AG08395 (cell line): ENCODE data around the gene NEO1.

Experiments used
- DNase-seq: peaks from one replicate; pipeline ENCODE4 v3.0.0; 2012; ENCODE audit warnings: mixed read lengths, low spot score

The NEO1 gene

GRCh38 chr15:73051807-73052652 is at the start of gene NEO1:
NEO1 (plus strand) TSS chr15:73052463; CDS start chr15:73052676, 213 bp downstream.
- DNase-seq, result peak; percentile 91

GRCh38 chr15:73004462-73004861 is 47.8 kb upstream of the NEO1 start:
- DNase-seq, result no peak

DNA sequence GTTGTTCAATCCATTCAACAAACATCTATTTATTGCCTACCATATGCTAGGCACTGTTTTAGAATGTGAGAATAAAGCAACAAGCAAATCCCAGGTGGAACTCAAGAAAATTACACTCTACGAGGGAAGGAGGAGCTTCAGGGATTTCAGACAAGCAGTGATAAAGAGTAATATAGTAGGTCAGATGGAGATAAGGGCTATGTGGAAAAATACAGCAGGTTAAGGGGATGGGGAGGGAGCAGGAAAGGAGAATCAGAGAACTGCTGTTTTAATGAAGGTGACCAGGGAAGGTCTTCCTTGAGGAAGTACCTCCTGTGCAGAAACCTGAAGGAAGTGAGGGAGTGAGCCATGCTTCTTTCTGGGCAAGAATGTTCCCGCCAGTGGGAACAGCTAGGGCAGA is 47.2 kb upstream of the NEO1 start:
- DNase-seq, result no peak

- no peak for DNase-seq
Measured at GRCh38 chr15:73005446-73005845, 46.8 kb upstream of the NEO1 start.

DNA sequence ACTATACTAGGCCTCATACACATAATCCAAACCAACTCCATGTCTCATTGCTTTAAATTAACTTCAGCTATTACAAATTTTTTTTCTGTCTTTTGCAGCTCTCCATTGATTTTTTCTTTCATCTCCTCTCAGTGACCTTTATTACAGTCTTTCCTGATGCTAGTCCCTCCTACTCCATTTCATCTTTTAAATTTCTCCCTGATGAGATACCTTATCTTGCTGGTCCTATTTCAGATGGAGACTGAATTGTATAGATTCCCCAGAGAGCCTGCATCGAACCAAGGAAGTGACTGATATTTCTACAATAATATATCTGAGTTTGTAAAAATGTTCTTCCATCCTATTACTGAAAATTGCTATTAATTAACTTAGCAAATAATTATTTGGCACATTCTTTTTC is 45.7 kb upstream of the NEO1 start:
- DNase-seq, result no peak

DNA sequence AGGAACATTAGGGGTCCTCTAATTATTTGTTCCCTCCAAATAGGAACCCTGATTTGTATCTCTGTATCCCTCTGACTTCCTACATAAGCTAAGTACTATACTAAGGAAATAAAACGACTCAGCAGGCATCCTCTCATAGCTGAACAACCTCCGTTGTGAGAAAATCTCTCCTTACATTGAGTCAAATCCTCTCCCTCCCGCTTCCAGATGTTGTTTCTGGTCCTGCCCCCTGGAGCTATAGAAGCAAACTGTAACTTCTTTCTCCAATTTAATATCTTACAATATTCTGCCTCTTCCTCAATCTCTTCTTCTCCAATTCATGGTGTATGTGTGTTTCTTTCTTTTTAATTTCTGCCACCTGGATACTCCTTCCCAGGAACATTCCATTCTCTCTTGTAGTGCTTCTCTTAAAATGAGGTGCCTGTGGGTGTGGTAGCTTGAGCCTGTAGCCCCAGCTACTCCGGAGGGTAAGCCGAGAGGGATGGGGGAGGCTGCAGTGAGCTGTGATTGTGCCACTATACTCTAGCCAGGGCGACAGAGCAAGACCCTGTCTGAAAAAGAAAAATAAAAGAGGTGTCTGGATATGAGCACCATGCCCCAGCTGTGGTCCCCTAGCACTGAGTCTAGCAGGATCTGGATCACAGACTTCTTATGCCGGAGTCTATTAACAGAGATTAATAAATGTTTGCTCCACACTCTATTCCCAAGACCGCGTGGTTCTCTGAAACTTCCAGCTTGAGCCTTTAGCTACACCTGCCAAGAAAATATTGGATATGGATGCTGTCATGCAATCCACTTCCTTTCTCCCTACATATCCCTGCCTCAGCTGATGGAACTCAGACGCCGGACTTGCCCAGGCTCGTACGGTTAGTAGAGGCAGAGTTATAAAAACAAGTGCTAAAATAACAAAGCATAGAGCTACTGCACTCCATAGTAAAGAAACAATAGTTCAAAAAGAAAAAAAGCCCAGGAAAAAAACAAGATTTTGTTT is 42.9 kb upstream of the NEO1 start:
- DNase-seq, result no peak

- DNase-seq, result no peak
Measured at GRCh38 chr15:73010154-73011152, 41.8 kb upstream of the NEO1 start.

- DNase-seq, result no peak
Measured at GRCh38 chr15:73014904-73015303, 37.4 kb upstream of the NEO1 start.

- no peak for DNase-seq
Measured at GRCh38 chr15:73015493-73015892, 36.8 kb upstream of the NEO1 start.

DNA sequence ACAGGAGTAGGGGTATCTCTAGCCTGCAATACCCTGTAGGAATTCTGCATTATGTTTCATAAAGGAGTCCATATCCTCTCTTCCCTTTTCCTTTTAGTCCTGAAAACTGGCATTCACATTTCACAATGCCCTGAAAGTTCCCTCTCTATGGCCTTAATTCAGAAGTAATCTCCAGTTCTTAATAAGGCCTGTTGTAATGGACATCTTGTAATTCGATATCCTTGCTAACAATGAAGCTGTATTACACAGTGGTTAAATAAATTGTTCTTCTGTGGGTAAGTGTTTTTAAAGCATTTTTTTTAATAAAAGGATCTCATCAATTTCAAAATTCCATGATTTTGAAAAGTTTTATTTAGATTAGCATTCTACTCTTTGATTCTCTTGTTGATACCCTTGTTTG is 34.3 kb upstream of the NEO1 start:
- DNase-seq, result no peak

DNA sequence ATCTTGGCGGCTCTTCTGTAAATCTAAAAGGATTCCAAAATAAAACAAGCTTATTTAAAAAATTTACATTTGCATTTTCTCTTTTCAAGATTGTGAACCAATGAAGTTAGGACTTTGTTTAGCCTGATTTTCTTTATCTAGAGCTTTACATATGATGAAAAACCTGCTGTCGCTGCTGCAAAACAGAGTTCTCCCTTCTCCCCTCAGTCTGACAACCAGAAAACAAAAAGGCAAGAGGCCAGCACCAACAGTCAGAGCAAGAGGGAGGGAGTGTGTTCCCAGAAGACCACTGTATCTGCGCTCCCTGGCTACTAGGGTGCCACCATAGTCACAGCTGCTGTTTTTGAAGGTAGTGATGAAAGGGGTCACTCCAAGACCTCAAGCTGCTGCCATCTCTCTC is 33.1 kb upstream of the NEO1 start:
- DNase-seq, result no peak

DNA sequence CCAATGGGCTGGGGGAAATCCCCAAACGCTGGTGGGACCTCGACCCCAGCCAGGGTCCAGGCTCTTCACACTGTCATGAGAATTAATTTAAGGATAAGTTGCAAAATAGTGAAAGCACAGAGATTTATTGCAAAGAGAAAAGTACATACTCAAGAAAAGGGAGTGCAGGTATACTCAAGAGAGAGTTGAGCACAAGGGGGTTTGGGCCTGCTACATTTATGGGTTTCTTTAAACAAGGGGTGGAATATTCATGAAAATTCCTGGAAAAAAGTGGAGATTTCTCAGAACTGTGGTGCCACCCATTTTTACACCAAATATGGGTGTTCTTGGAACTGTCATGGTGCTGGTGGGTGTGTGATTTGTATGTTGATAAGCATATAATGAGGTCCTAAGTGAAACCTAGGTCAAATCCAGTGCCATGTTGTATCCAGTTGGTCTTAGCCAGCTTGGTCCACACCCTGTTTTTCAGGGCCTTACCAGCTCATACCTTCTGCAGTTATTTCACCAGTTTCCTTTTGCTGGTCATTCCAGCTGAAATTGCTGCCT is 32.6 kb upstream of the NEO1 start:
- DNase-seq, result no peak

- DNase-seq, result no peak
Measured at GRCh38 chr15:73021139-73021621, 31.1 kb upstream of the NEO1 start.

DNA sequence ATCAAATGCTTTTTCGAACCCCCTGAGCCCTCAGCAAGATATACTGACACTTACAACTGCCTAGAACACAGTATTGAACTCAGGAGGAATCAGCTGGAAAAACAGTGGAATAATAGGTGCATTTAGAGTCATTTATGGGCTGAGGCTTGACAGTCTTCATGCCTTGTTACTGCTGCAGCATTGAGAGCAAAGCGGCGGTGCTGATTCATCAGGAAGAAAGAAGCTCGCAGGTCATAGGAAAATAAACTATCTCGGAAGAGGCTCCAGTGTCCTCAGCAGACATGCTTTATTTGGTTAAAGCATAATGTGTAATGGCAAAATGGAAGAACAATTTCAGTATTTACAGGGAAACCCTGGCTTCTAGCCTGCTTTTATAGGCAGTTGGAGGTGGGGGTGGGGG is 30.1 kb upstream of the NEO1 start:
- no peak for DNase-seq

- DNase-seq, result no peak
Measured at GRCh38 chr15:73023071-73023470, 29.2 kb upstream of the NEO1 start.

DNA sequence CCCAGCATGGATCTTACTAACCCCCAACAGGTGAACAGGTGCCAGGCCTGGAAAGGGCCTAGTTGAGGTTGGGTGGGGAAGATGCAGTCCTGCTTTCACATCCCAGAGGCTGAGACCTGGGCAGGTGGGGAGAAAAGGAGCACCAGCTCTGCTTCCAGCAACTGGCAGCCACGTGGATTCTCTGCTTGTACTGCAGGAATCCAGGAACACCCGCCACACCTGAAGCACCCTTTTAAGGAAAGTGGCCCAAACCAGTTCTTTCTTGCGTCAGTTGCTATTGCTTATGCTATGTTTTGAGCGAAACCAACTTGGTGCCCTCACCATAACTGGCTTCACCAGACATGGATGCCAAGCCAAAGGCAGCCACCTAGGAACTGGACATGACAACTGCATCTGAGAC is 28.1 kb upstream of the NEO1 start:
- DNase-seq, result no peak

DNA sequence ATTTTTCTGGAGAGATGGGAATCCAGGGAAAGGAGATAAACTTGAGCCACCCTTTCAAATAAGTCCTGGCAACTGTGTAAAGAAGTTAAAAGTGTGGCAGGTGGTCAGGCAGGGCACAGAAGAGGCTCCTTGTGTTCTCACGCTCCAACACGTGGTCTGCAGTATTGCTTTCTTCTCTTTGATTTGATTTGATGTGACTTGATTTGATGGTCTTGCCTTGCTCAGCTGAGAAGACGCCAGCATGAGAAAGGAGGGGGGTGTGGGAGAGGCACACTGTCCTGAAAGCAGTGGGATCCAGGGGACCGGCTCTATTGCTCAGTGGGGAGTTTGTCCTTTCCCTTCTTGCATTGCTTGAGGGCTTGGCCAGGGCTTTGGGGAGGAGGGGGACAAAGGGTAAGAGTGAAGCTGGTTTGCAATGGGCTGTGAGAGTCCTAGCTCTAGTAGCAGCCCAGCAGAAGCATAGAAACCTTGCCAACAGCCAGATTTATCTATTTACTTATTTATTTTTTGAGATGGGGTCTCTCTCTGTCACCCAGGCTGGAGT is 25.7 kb upstream of the NEO1 start:
- DNase-seq, result no peak

DNA sequence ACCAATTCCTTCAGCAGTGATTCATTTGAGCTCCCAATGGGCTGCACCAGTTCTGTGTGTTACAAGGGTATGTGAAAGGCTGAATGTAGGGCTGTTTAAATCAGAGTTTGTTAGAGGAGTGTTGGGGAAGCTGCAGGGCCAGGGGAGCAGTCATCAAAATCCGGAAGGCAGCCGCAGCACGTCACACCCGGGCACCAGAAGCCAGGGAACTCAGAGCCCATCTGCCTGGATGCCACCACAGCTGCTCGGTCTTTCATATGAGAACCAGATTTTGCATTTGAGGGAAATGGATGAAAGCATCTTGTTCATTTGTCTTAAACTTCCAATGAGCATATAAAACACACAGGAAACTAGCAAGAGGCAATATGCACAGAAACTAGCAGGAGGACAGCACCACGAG is 24.2 kb upstream of the NEO1 start:
- no peak for DNase-seq

- DNase-seq, result no peak
Measured at GRCh38 chr15:73028831-73029451, 23.3 kb upstream of the NEO1 start.

DNA sequence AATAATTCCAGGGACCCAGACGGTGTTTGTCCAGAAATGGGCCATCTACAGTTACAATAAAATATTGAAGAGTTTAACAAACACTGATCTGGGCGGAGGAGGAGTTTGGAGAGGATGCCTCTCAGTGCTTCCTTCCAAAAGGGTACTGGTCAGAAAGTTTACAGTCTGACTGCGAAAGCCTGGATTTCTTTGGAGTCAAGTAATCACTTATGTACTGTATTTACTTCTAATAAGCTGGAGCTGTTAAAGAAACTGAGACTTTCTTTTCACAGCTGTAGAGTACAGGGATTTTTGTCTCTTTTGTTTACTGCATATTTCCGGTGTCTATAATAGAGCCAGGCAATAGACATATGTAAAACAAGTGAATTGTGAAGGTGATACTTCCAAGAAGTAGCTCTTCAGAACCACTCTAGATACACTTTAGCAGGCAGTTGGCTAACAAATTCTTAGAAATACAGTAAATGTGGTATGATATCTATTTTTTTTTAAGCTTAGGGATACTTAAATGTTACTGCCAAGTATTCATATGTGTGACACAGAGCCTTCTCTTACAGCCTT is 22.1 kb upstream of the NEO1 start:
- no peak for DNase-seq
